HepG2 (cell line): ENCODE results near the gene HS6ST1. TPM values are rescaled to one million over a fixed set of nuclear protein-coding genes. Genes with fewer than 3 reads are reported as not detected.

Experiments used
- AGO2 ChIP-seq: fragments of 200-400 bp; formaldehyde crosslinking; optimal IDR thresholded peaks from 2 replicates; pipeline ENCODE3; 2017; ENCODE audit warnings: mild to moderate bottlenecking, low read depth, low read length, moderate library complexity
- BCL6 ChIP-seq: IDR thresholded peaks from 2 replicates; pipeline ENCODE4 v1.6.1; 2016; ENCODE audit warnings: missing genetic modification reagents, missing compliant biosample characterization
- MYC ChIP-seq: sonication (generic); formaldehyde crosslinking; IDR thresholded peaks from 2 replicates; pipeline ENCODE4 v1.9.0; 2021; ENCODE audit warnings: missing genetic modification reagents, borderline replicate concordance
- SP4 ChIP-seq: sonication (generic); formaldehyde crosslinking; IDR thresholded peaks from 2 replicates; pipeline ENCODE4 v1.8.1; 2023; ENCODE audit warnings: mild to moderate bottlenecking, missing genetic modification reagents
- SRSF4 ChIP-seq: fragments of 200-400 bp; formaldehyde crosslinking; IDR thresholded peaks from one replicate; pipeline ENCODE4 v1.6.1; 2018; ENCODE audit warnings: mild to moderate bottlenecking, low read depth, low read length, moderate library complexity; ENCODE audit not compliant: poor library complexity, severe bottlenecking
- TOE1 ChIP-seq: sonication (generic); formaldehyde crosslinking; IDR thresholded peaks from 2 replicates; pipeline ENCODE4 v1.4.0; 2020; ENCODE audit warnings: mild to moderate bottlenecking, missing genetic modification reagents
- ZFX ChIP-seq: sonication (generic); formaldehyde crosslinking; IDR thresholded peaks from 2 replicates; pipeline ENCODE4 v1.4.0; 2020; ENCODE audit warnings: mild to moderate bottlenecking, low read depth, missing genetic modification reagents, moderate library complexity
- ZNF30 ChIP-seq: sonication (generic); formaldehyde crosslinking; IDR thresholded peaks from 2 replicates; pipeline ENCODE4 v1.5.0; 2020; ENCODE audit warnings: mild to moderate bottlenecking, missing genetic modification reagents
- ZNF761 ChIP-seq: sonication (generic); formaldehyde crosslinking; conservative IDR thresholded peaks from 2 replicates; pipeline ENCODE4 v1.4.0; 2020; ENCODE audit warnings: mild to moderate bottlenecking, missing genetic modification reagents
- polyA plus RNA-seq, 8 experiments: library from polyadenylated mRNA; depleted of rRNA in 3 of 8; stranded (reverse) in 7 of 8; unstranded in 1 of 8; fragments of >200 nt; fragmentation: Illumina TruSeq in 4 of 8; extraction: Trizol in 4 of 8; gene quantifications; 2 replicates each; pipeline versions ENCODE4 v1.2.1 to v1.2.3, GENCODE V29; 2011 to 2016; ENCODE audit warnings: low read depth in 4 of 8, missing spikeins in 1 of 8, mixed read lengths in 1 of 8; ENCODE audit not compliant: insufficient read depth in 1 of 8
- total RNA-seq, 5 experiments: library from RNA; depleted of rRNA; stranded (reverse); fragments of >200 nt; fragmentation: Illumina TruSeq; extraction: Trizol; gene quantifications; 2 replicates each; pipeline ENCODE4 v1.2.3, GENCODE V29; 2016; ENCODE audit warnings: low read depth in 1 of 5
- TF ChIP-seq, protein P1 (sequence below): sonication (generic); formaldehyde crosslinking; IDR thresholded peaks from 2 replicates; pipeline ENCODE4 v1.4.0; 2020; ENCODE audit warnings: missing genetic modification reagents
- TF ChIP-seq, protein P2 (sequence below): sonication (generic); formaldehyde crosslinking; IDR thresholded peaks from 2 replicates; pipeline ENCODE4 v1.9.0; 2022; ENCODE audit warnings: missing genetic modification reagents, mild to moderate bottlenecking, borderline replicate concordance

HS6ST1 gene
- total and polyA plus RNA-seq, 2 of the 13 experiments (the other 11 are each of a cell fraction or from before 2014, with no cell fraction given) = 34.5 to 84.6 TPM

DNA sequence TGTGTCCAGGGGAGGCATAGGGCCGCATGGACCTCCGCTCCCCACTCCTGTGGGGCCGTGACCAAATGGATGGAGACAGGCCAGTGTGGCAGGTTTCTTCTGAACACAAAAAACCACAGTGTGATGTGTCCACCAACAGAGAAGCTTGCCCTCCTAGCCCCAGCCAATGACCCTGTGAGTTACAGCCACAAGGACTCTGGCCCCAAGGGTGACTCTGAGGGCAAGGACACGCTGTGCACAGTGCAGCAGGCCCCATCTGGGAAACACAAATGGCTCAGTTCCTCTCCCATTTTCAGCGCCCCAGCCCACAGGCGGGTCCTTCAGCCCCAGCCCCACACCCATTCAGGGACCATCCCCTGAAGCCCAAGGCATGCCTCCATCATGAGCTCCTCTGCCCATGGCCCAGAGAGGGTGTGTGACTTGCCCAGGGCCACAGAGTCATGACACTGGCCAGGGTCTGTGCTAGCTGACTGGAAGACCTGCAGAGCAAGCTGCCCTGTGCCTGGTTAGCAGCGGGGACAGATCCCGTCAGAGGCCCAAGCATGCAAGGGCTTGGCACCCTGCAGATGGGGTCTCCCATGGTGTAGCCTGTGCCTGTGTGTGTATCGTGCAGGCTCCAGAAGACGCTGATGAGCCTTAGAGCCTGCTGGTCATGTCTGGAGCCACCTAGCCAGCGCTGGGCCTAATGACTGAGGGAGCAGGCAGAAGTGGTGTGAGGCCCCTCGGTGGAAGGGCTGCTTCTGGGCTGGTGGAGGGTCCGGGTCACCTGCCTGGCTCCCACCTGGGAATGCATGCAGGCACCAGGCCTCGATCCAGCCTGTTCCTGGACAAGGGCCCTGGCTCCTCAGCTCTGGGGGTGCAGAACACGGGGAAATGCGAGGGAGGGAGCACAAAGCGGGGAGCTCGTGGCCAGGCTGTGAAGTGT lies 47.7 kb downstream of the HS6ST1 start (continued):
- peak; percentile 27; the same call in 1 of the 2 replicates for TF ChIP-seq BCL6 (CRISPR knock-in tag)
- TF ChIP-seq ZFX (CRISPR knock-in tag) = peak; percentile 77; the same call in 1 of the 2 replicates
- TF ChIP-seq TOE1 = no peak
- TF ChIP-seq ZNF30 (CRISPR knock-in tag) = 0 out of 2 replicates have a peak, but pooled peaks have one; percentile 44
- TF ChIP-seq, protein P1, sequence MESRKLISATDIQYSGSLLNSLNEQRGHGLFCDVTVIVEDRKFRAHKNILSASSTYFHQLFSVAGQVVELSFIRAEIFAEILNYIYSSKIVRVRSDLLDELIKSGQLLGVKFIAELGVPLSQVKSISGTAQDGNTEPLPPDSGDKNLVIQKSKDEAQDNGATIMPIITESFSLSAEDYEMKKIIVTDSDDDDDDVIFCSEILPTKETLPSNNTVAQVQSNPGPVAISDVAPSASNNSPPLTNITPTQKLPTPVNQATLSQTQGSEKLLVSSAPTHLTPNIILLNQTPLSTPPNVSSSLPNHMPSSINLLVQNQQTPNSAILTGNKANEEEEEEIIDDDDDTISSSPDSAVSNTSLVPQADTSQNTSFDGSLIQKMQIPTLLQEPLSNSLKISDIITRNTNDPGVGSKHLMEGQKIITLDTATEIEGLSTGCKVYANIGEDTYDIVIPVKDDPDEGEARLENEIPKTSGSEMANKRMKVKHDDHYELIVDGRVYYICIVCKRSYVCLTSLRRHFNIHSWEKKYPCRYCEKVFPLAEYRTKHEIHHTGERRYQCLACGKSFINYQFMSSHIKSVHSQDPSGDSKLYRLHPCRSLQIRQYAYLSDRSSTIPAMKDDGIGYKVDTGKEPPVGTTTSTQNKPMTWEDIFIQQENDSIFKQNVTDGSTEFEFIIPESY (CRISPR knock-in tag) = peak; percentile 85
- no peak for TF ChIP-seq SRSF4
- peak; percentile 74 for TF ChIP-seq AGO2
- TF ChIP-seq, protein P2, sequence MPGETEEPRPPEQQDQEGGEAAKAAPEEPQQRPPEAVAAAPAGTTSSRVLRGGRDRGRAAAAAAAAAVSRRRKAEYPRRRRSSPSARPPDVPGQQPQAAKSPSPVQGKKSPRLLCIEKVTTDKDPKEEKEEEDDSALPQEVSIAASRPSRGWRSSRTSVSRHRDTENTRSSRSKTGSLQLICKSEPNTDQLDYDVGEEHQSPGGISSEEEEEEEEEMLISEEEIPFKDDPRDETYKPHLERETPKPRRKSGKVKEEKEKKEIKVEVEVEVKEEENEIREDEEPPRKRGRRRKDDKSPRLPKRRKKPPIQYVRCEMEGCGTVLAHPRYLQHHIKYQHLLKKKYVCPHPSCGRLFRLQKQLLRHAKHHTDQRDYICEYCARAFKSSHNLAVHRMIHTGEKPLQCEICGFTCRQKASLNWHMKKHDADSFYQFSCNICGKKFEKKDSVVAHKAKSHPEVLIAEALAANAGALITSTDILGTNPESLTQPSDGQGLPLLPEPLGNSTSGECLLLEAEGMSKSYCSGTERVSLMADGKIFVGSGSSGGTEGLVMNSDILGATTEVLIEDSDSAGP (CRISPR knock-in tag) = peak; percentile 63
- peak; percentile 48; the same call in 1 of the 2 replicates for TF ChIP-seq ZNF761 (CRISPR knock-in tag)
- 0 out of 2 replicates have a peak, but pooled peaks have one; percentile 6 for TF ChIP-seq SP4
- 0 out of 2 replicates have a peak, but pooled peaks have one; percentile 28 for TF ChIP-seq MYC (CRISPR knock-in tag)
